GM18907 (cell line): ENCODE results near the gene SLC30A2.

Experiments used
- ATAC-seq: cut with Tn5 transposase; IDR thresholded peaks from one replicate; pipeline ENCODE4 v1.9.1; 2021; ENCODE audit warnings: mild to moderate bottlenecking, moderate library complexity; ENCODE audit not compliant: unreplicated experiment

SLC30A2 gene

GRCh38 chr1:26025060-26025459 lies 20.9 kb downstream of the SLC30A2 start:
- no peak for ATAC-seq

GRCh38 chr1:26023826-26024225 lies 22.1 kb downstream of the SLC30A2 start:
- ATAC-seq = no peak

- no peak for ATAC-seq
These were observed 22.9 kb downstream of the SLC30A2 start for GRCh38 chr1:26023009-26023408.

GRCh38 chr1:26022404-26022779 lies 23.5 kb downstream of the SLC30A2 start:
- ATAC-seq = no peak

- no peak for ATAC-seq
These were observed 24.1 kb downstream of the SLC30A2 start, which contains the start of gene EXTL1 for GRCh38 chr1:26021647-26022403. EXTL1 (plus strand) TSS chr1:26021775; CDS start chr1:26022647, 872 bp downstream.

- ATAC-seq = no peak
These were observed 24.8 kb downstream of the SLC30A2 start for GRCh38 chr1:26020941-26021646.

GRCh38 chr1:26020330-26020768 lies 25.6 kb downstream of the SLC30A2 start:
- ATAC-seq = no peak

GRCh38 chr1:26019641-26020315 lies 26.1 kb downstream of the SLC30A2 start:
- ATAC-seq = no peak

GRCh38 chr1:26017606-26018005 lies 28.3 kb downstream of the SLC30A2 start:
- no peak for ATAC-seq

GRCh38 chr1:26016953-26017545 lies 28.9 kb downstream of the SLC30A2 start:
- no peak for ATAC-seq

GRCh38 chr1:26016258-26016952 lies 29.5 kb downstream of the SLC30A2 start:
- no peak for ATAC-seq

GRCh38 chr1:26015358-26015757 lies 30.6 kb downstream of the SLC30A2 start:
- ATAC-seq = no peak

- no peak for ATAC-seq
These were observed 31.7 kb downstream of the SLC30A2 start for GRCh38 chr1:26014179-26014578.

- ATAC-seq = no peak
These were observed 33.1 kb downstream of the SLC30A2 start for GRCh38 chr1:26012864-26013263.

- no peak for ATAC-seq
These were observed 35.1 kb downstream of the SLC30A2 start for GRCh38 chr1:26010825-26011224.

- no peak for ATAC-seq
These were observed 36.0 kb downstream of the SLC30A2 start for GRCh38 chr1:26009796-26010447.

GRCh38 chr1:26006710-26007109 lies 39.2 kb downstream of the SLC30A2 start:
- no peak for ATAC-seq

GRCh38 chr1:26005434-26006105 lies 40.3 kb downstream of the SLC30A2 start:
- ATAC-seq = no peak

- ATAC-seq = no peak
These were observed 42.2 kb downstream of the SLC30A2 start for GRCh38 chr1:26003756-26004155.

GRCh38 chr1:26003262-26003661 lies 42.7 kb downstream of the SLC30A2 start:
- no peak for ATAC-seq
